A172 (cell line): Measurements from ENCODE around the gene LCN2. TPM values are rescaled to one million over a fixed set of nuclear protein-coding genes. Genes with fewer than 3 reads are reported as not detected.

Experiments used
- DNase-seq: peaks from one replicate; pipeline ENCODE4 v3.0.0-alpha.2; 2015; ENCODE audit warnings: low spot score
- total RNA-seq: library from RNA; depleted of rRNA; stranded (reverse); fragments of >200 nt; shearing (Covaris generic); gene quantifications from 2 replicates; pipeline ENCODE4 v1.2.3, GENCODE V29; 2014

The LCN2 gene
- total RNA-seq, 1 experiment from 2014 or later, result 0.14 TPM

DNA sequence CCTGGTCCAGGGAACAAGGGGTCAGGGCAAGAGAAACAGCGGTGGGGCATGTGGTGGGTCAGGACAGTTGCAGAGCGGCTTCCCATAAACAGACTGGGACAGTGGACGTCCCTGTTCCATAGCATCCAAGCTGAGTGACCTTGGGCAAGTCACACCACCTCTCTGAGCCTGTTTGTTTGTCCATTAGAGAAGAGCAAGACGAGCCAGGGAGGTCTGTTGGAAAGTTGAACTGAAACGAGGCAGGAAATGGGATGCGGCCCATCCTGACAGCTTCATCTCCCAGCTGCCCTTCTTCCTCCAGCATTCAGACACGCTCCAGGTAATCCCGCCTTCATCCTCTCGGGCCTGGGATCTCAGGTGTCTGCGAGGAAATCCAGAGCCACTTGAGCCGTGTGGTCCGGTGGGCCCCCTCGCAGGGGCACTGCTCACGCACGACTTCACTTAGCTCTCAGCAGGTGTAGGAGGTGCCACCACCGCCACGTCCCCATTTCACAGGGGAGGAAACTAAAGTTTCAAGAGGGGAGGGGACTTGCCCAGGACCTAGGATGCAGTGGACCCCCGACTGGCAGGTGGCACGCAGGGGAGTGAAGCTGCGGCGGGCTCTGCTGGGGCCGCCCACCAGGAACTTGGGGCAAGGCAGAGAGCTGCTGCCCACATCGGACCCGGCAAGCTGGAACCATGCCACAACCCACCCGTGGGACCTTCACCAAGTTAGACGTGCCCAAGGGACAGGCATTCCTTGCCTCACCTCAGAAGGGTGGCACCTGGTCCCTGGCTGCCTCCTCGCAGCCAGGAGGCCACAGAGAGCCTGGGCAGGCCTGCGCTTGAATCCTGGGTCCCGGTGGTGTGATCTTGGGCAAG is 34.7 kb upstream of the LCN2 start:
- DNase-seq, result no peak

DNA sequence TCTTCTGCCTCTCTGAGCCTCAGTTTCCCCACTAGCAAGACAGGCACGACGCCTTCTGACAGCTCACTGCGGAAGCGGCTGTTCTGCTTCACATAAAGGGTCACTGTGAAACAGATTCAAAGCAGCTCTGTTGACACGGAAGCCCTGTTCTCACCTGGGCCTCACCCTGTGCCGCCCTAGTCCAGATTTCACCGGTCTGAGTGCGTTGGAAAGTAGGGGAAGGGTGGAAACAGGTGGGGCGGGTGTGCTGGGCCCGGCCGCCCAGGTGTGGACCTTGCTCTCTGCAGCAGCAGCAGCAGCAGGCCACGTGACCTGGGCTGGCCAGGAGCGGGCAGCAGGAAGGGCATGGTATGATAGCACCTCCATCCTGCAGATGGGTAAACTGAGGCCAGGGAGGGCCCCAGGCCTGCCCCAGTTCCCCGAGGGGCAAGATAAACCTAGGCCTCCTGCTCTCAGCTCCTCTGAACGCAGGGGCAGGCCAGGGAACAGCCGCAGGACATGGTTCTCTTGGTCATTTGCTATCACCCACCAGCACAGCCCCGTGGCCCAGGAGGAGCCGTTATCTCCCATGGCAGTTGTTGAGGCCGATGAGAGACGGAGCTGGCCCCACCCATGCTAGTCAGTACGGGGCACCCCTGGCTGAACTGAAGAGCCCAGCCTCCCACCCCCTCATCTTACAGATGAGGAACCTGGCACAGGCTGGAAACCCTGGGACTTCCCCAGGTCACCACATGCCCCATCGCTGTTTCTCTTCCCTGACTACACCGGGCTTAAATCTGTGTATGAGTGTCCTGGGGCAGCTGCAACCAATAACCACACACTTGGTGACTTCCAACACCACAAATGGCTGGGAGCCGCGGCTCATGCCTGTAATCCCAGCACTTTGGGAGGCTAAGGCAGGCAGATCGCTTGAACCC is 33.8 kb upstream of the LCN2 start:
- no peak for DNase-seq

DNA sequence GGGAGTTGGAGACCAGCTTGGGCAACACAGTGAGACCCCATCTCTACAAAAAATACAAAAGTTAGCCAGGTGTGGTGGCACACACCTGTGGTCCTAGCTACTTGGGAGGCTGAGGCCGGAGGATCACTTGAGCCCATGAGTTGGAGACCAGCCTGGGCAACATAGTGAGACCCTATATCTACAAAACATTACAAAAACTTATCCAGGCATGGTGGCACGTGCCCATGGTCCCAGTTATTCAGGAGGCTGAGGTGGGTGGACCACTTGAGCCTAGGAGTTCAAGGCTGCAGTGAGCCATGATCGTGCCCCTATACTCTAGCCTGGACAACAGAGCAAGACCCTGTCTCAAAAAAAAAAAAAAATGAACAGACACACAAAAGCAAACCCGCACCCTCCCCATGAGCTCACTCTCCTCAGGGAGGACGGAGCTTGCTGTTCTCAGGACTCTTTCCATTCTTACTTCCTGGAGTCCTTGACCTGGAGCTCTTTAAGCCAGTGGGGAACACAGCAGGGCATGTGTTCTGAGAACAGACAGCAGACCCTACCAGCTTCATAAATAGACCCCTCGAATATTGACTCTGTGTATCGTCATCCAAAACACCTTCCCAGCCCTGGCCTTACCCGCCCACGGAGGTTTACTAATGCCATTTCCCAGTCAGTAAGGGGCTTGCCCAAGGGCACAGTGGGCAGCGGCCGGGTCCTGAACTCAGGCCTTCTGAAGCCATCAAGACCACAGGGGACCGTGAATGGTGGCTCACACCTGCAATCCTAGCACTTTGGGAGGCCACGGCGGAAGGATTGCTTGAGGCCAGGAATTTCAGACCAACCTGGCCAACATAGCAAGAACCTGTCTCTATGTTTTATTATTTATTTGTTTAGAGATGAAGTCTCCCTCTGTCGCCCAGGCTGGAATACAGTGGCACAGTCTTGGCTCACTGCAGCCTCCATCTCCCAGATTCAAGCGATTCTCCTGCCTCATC is 32.9 kb upstream of the LCN2 start:
- no peak for DNase-seq

DNA sequence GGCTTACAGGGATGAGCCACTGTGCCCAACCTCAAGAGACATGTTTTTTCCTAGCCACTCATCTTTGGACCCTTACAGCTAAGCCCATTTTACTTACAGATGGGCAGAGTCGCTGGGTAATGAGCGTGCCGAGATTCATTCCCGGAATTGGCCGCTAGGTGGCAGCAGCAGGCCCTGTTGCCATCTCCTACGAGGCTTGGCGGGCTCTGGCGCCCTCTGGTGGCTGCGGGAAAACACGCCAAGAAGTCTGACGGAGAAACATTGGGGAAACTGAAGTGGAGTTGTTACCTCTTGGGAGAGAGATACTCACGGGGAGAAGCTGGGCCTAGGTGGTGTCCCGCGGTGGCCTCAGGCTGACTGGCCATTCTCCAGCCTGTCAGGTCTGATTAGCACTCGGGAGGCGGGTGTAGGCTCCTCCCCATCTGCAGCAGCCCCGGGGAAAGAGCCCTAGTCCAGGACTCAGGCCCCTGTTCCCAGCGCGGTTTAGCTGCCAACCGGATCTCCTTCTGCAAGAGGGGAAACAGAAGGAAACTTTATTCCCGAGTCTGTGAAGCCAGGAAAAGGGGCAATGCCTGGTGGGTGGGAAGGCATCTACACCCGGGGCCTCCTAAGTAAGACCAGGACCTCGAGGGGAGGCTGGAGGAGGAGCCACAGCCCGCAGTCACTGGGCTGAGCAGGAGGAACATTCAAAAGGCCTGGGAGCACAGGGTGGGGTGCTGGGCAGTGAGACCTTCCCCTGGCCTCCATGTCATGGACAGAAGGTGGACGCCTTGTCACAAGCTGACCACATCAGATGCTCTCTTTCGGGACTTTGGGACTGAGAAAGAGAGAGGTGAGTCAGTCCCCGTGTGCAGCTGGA is 31.4 kb upstream of the LCN2 start:
- peak; percentile 84 for DNase-seq

DNA sequence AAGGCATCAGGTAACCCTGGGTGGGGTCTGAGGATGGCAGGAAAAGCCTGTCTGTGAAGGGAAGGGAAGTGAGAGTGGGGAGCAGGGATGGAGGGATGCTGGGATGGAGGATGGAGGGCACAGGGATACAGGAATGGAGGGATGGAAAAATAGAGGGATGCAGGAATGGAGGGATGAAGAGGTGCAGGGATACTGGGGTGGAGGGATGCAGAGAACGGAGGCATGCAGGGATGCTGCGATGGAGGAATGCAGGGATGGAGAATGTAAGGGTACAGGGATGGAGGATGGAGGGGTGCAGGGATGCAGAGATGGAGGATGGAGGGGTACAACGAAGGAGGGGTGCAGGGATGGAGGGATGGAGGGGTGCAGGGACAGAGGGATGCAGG is 30.8 kb upstream of the LCN2 start:
- no peak for DNase-seq

DNA sequence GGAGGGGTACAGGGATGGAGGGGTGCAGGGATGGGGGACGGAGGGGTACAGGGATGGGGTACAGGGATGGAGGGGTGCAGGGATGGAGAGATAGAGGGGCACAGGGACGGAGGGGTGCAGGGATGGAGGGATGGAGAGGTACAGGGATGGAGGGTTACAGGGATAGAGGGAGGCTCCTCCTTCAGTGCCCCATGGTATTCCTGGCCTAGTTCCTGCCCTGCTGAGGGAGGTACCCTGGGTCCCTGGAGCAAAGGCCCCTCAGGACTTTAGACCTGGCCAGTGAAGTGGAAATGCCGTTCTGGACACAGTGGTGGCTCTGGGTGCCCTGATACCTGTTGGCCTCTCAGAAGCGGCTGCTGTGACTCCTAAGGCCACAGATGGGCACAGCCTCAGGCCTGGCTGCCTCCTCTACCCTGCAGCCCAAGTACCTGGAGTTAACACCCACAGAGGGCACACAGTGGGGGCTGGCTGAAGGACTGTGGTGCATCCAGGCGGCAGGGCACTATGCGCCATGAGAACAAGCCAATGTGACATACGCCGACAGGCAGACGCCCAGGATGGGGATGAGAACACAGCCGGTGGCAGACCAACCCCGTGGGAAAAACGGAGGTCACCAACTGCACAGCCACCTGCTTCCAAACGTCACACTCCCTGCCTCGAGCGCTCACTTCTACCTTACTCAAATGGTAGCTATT is 30.1 kb upstream of the LCN2 start:
- DNase-seq, result no peak

DNA sequence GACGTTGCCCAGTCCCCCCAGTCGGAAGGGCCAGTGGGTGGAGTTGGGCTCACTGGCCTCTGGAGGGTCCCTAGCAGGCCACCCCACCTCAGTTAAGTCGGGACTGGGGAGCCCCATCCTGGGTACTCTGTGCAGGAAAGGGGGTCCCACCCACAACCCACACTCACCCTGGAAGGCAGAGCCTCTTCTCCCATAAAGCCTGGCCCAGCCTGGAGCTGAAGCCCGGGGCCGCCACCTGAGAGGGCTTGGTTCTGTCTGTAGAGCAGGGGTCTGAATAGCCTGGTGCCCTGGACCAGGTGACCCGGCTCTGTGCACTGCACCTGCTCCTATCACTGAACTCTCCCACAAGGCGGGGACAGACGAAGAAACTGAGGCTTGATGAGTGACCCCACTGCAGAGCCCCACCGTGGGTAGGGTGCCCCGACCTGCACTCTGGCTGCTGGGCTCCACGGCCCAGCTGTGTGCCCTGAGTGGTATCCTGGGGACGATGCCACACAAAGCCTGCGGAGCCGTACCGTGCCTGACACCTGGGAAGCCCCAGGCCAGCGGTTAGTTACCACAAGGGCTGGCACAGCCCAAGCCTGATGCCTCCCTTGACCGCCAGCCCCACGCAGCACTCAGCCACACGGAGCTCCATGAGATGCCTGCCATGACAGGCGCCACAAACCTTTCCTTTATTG is 29.1 kb upstream of the LCN2 start:
- DNase-seq, result no peak

GRCh38 chr9:128120741-128121465 is 28.4 kb upstream of the LCN2 start:
- no peak for DNase-seq

DNA sequence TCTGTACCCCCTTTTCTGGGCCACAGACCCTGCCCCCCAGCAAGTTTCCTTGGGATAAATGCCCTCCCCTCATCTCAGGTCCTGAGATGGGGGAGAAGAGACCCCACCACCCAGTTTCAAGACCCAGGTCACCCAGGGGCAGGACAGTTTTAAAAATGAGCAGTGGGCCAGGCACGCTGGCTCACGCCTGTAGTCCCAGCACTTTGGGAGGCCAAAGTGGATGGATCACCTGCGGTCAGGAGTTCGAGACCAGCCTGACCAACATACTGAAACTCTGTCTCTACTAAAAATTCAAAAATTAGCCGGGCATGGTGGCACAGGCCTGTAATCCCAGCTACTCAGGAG is 27.8 kb upstream of the LCN2 start:
- DNase-seq, result no peak

GRCh38 chr9:128121924-128122808 is 27.1 kb upstream of the LCN2 start:
- no peak for DNase-seq

DNA sequence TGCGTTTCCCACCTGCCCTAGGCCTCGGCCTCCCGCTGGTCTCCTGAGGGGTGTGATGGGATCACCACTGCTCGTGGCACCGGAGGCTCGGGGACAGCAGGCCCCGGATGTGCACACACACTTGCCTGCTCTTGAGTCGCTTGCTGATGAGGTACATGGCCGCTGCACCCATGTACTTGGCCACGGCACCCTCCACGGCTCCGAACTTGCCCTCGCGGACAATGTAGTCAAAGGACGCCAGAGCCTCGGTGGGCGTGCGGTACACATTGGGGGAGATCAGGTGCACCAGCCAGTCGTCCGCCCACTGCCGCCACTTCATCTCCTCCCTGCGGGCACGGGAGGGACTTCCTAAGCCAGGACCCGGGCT is 26.5 kb upstream of the LCN2 start:
- no peak for DNase-seq

DNA sequence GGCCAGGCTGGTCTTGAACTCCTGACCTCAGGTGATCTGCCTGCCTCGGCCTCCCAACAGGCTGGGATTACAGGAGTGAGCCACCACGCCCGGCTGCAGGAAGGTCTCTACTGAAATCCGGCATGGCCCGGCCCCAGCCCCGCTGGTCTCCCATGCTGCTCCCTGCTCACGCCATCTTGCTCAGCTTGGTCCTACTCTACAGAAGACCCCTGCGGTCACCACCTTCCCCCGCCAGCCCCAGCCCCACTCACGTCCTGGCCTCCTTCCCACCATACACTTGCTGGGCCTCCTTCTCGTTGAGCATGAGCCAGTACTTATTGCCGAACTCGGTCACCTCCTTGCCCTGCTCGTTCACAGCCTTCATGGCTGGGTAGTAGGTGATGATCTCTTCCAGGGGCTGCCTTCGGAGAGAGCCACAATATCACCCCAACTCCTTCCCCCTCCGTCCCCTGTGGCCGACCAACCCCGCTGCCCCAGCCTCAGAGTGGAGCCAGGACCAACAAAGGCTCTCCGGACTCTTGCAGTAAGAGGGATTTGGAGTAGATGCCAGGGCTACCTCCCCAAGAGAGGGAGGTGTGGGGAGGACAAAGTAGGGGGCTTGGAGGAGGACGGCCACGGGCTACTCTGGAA is 25.7 kb upstream of the LCN2 start:
- DNase-seq, result no peak

DNA sequence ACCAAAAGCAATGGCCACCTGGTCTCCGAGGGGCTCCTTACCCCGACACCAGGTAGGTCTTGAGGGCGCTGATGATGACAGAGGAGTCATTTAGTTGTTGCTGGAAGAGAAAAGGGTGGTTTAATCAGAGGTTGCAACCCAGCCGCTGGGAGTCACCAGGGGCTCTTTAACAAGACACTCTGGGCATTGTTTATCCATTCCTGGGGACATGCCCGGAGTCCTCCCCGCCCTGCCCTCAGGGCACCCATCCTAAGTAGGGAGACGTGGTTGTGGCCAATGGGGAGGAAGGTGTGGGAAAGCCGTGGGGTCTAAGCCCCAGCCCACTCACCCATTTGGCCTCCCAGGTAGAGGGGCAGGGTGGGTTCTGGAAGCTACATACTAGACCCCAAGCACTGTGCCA is 24.8 kb upstream of the LCN2 start:
- DNase-seq, result no peak

DNA sequence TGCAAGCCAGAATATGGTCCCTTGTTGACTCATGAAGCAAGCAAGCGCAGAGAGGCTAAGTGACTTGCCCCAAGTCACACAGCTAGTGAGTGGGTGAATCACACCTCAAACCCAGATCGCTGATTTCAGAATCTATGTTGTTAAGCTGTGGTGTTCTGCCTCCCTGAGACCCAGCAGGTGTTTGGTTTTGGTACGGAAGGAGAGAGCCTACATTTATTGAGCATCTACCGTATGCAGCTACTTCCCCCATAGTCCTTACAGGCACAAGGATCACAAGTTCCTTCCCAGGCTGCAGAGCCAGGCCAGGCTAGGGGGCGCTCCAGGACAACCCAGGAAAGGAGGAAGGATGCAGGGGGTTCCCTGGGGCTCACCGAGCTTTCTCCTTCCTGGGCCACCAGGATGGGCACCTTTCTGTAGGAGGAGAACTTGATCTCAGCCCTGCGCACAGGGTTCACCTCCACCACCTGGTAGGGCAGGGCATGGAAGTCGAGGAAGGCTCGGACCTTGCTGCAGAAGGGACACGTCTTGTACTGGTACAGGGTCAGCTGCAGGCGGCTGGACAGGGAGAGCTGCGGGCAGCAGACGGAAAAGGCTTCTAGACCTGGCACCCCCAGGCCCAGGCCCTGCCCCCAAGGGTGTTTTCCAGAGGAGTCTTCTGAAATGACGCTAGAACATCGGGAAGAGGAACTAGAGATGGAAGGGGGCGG is 24.2 kb upstream of the LCN2 start:
- no peak for DNase-seq

- DNase-seq, result no peak
Observed at GRCh38 chr9:128125580-128126354, 23.5 kb upstream of the LCN2 start.

- DNase-seq, result peak; percentile 66
Observed at GRCh38 chr9:128127568-128127989, 21.7 kb upstream of the LCN2 start, which contains the start of gene PTGES2. TSS of gene PTGES2 (minus strand) at chr9:128127729. CDS start at chr9:128127717, 12 bp downstream.
